Thyroid gland (tissue), 4 donors: ENCODE data around the gene KAT5.

Experiments
- CTCF ChIP-seq, 6 experiments: fragments of 200-600 bp in 3 of 6; fragments of 450-650 bp in 3 of 6; sonication (generic) in 3 of 6; IDR thresholded peaks; one replicate each; pipeline ENCODE4 v1.5.1; 2016 to 2019; ENCODE audit warnings: antibody characterized with exemption in 6 of 6, mild to moderate bottlenecking in 2 of 6, inconsistent platforms in 1 of 6, moderate library complexity in 1 of 6
- POLR2A ChIP-seq, 2 donors: fragments of 450-650 bp; IDR thresholded peaks; one replicate each; pipeline ENCODE4 v1.6.1; 2017; ENCODE audit warnings: antibody characterized with exemption in 2 of 2, mild to moderate bottlenecking in 2 of 2, moderate library complexity in 1 of 2

- no peak for TF ChIP-seq CTCF (IDR thresholded peaks at IDR 0.05)
- TF ChIP-seq POLR2A (IDR thresholded peaks at IDR 0.05) = no peak
Observed at GRCh38 chr11:65685981-65686380, 26.1 kb upstream of the KAT5 start.
